ENCODE data around the gene DOK4.

The DOK4 gene

GRCh38 chr16:57485916-57486857, at the start of gene DOK4:
Gene DOK4, minus strand, starts transcription at chr16:57486493. Its CDS starts 6,986 bp downstream, at chr16:57479507.
- DNase-seq (ENCODE audit: low spot score), result peak; percentile 50

- peak; percentile 66 for DNase-seq (ENCODE audit: low spot score)
Measured at GRCh38 chr16:57535680-57536305, 49.5 kb upstream of the DOK4 start.

- no peak for DNase-seq (ENCODE audit: low spot score)
Measured at GRCh38 chr16:57534881-57535658, 48.8 kb upstream of the DOK4 start.

GRCh38 chr16:57534337-57534880, 48.1 kb upstream of the DOK4 start:
- DNase-seq (ENCODE audit: low spot score), result no peak

- no peak for DNase-seq (ENCODE audit: low spot score)
Measured at GRCh38 chr16:57533431-57534336, 47.4 kb upstream of the DOK4 start.

GRCh38 chr16:57532266-57532625, 46.0 kb upstream of the DOK4 start:
- no peak for DNase-seq (ENCODE audit: low spot score)

- no peak for DNase-seq (ENCODE audit: low spot score)
Measured at GRCh38 chr16:57531635-57532265, 45.5 kb upstream of the DOK4 start.

GRCh38 chr16:57531253-57531575, 44.9 kb upstream of the DOK4 start:
- DNase-seq (ENCODE audit: low spot score), result no peak

- DNase-seq (ENCODE audit: low spot score), result no peak
Measured at GRCh38 chr16:57530522-57531252, 44.4 kb upstream of the DOK4 start.

- no peak for DNase-seq (ENCODE audit: low spot score)
Measured at GRCh38 chr16:57530104-57530521, 43.8 kb upstream of the DOK4 start.

- DNase-seq (ENCODE audit: low spot score), result no peak
Measured at GRCh38 chr16:57529391-57530103, 43.3 kb upstream of the DOK4 start.

- no peak for DNase-seq (ENCODE audit: low spot score)
Measured at GRCh38 chr16:57528499-57529390, 42.5 kb upstream of the DOK4 start.

- DNase-seq (ENCODE audit: low spot score), result no peak
Measured at GRCh38 chr16:57527610-57528360, 41.5 kb upstream of the DOK4 start.

- DNase-seq (ENCODE audit: low spot score), result no peak
Measured at GRCh38 chr16:57527027-57527426, 40.7 kb upstream of the DOK4 start.

- DNase-seq (ENCODE audit: low spot score), result no peak
Measured at GRCh38 chr16:57526498-57526897, 40.2 kb upstream of the DOK4 start.

GRCh38 chr16:57525761-57526160, 39.5 kb upstream of the DOK4 start:
- no peak for DNase-seq (ENCODE audit: low spot score)

GRCh38 chr16:57522960-57523359, 36.7 kb upstream of the DOK4 start:
- DNase-seq (ENCODE audit: low spot score), result no peak
